Neural cell (in vitro differentiated cells): Measurements from ENCODE around the gene SLC25A45. TPM values are rescaled to one million over a fixed set of nuclear protein-coding genes. Genes with fewer than 3 reads are reported as not detected.

Experiments
- H2AFZ ChIP-seq: fragments of 200-600, 300-800 bp; sonication (generic), shearing (Covaris generic); 2 replicates; pipeline ENCODE4 v1.6.0; 2014; ENCODE audit warnings: low read depth, mild to moderate bottlenecking, antibody characterized with exemption, low read length, moderate library complexity
- H3F3A ChIP-seq: fragments of 200-600 bp; shearing (Covaris generic); 2 replicates; pipeline ENCODE4 v1.6.1; 2016; ENCODE audit warnings: mild to moderate bottlenecking, moderate library complexity, mixed read lengths, antibody characterized with exemption, low read length; ENCODE audit not compliant: insufficient read depth, poor library complexity, severe bottlenecking
- H3K27ac ChIP-seq: fragments of 200-600, 300-800 bp; sonication (generic), shearing (Covaris generic); 2 replicates; pipeline ENCODE4 v1.5.1; 2014; ENCODE audit warnings: mild to moderate bottlenecking, low read length, moderate library complexity
- H3K27me3 ChIP-seq: fragments of 300-800, 200-600 bp; sonication (generic), shearing (Covaris generic); 2 replicates; pipeline ENCODE4 v1.6.0; 2014; ENCODE audit warnings: mild to moderate bottlenecking, low read depth, low read length, moderate library complexity; ENCODE audit not compliant: insufficient read depth
- H3K36me3 ChIP-seq: fragments of 300-800, 200-600 bp; sonication (generic), shearing (Covaris generic); 2 replicates; pipeline ENCODE4 v1.5.1; 2014; ENCODE audit warnings: mild to moderate bottlenecking, antibody characterized with exemption, low read length, moderate library complexity; ENCODE audit not compliant: insufficient read depth
- H3K4me2 ChIP-seq: fragments of 300-800, 200-600 bp; sonication (generic), shearing (Covaris generic); 2 replicates; pipeline ENCODE4 v1.6.0; 2014; ENCODE audit warnings: mild to moderate bottlenecking, low read length
- H3K4me3 ChIP-seq: fragments of 300-800, 200-600 bp; sonication (generic), shearing (Covaris generic); 2 replicates; pipeline ENCODE4 v1.5.1; 2014; ENCODE audit warnings: mild to moderate bottlenecking, low read length, moderate library complexity
- H3K79me2 ChIP-seq: fragments of 200-600 bp; shearing (Covaris generic); replicated peaks from 2 replicates; pipeline ENCODE4 v1.6.0; 2014; ENCODE audit warnings: mild to moderate bottlenecking, low read length, moderate library complexity; ENCODE audit not compliant: insufficient read depth
- H3K9ac ChIP-seq: fragments of 300-800, 200-600 bp; sonication (generic), shearing (Covaris generic); 2 replicates; pipeline ENCODE4 v1.6.1; 2016; ENCODE audit warnings: mild to moderate bottlenecking, low read length, mixed read lengths
- H3K9me2 ChIP-seq: fragments of 200-600 bp; shearing (Covaris generic); 2 replicates; pipeline ENCODE4 v1.6.1; 2016; ENCODE audit warnings: mild to moderate bottlenecking, low read length, mixed read lengths; ENCODE audit not compliant: insufficient read depth
- H3K9me3 ChIP-seq: fragments of 200-600, 300-800 bp; sonication (generic), shearing (Covaris generic); 2 replicates; pipeline ENCODE4 v1.6.1; 2016; ENCODE audit warnings: mild to moderate bottlenecking, mixed run types, low read length, moderate library complexity, mixed read lengths
- H4K20me1 ChIP-seq: fragments of 200-600 bp; shearing (Covaris generic); 2 replicates; pipeline ENCODE4 v1.6.1; 2016; ENCODE audit warnings: mild to moderate bottlenecking, mixed run types; ENCODE audit not compliant: insufficient read depth
- EP300 ChIP-seq: fragments of 450-650 bp; conservative IDR thresholded peaks from 2 replicates; pipeline ENCODE4 v1.6.1; 2014; ENCODE audit warnings: antibody characterized with exemption, mild to moderate bottlenecking, moderate library complexity; ENCODE audit not compliant: poor library complexity, severe bottlenecking
- EZH2 ChIP-seq: fragments of 200-600, 300-800 bp; shearing (Covaris generic), sonication (generic); IDR thresholded peaks from 2 replicates; pipeline ENCODE4 v1.6.1; 2014; ENCODE audit warnings: antibody characterized with exemption, low read length, borderline replicate concordance, mild to moderate bottlenecking; ENCODE audit not compliant: insufficient read depth, poor library complexity, severe bottlenecking
- MXI1 ChIP-seq: fragments of 450-650 bp; conservative IDR thresholded peaks from 2 replicates; pipeline ENCODE4 v1.6.1; 2014; ENCODE audit warnings: antibody characterized with exemption, mild to moderate bottlenecking; ENCODE audit not compliant: poor library complexity, severe bottlenecking
- POLR2AphosphoS5 ChIP-seq: IDR thresholded peaks from 2 replicates; pipeline ENCODE4 v1.6.1; 2012
- RAD21 ChIP-seq: fragments of 450-650 bp; conservative IDR thresholded peaks from 2 replicates; pipeline ENCODE4 v1.6.1; 2014; ENCODE audit warnings: antibody characterized with exemption, mild to moderate bottlenecking, moderate library complexity
- SMC3 ChIP-seq: fragments of 450-650 bp; conservative IDR thresholded peaks from 2 replicates; pipeline ENCODE4 v1.6.1; 2014; ENCODE audit warnings: antibody characterized with exemption, mild to moderate bottlenecking, moderate library complexity; ENCODE audit not compliant: poor library complexity
- TAF1 ChIP-seq: IDR thresholded peaks from 2 replicates; pipeline ENCODE4 v1.6.1; 2012; ENCODE audit warnings: low read depth
- polyA plus RNA-seq: library from polyadenylated mRNA; depleted of rRNA; stranded (reverse); fragments of >200 nt; gene quantifications from 2 replicates; pipeline ENCODE4 v1.2.3, GENCODE V29; 2014
- TF ChIP-seq, protein P1 (sequence below): fragments of 450-650 bp; IDR thresholded peaks from 2 replicates; pipeline ENCODE4 v1.5.1; 2014; ENCODE audit warnings: antibody characterized with exemption, mild to moderate bottlenecking, moderate library complexity; ENCODE audit not compliant: poor library complexity, severe bottlenecking
- TF ChIP-seq, protein P2 (sequence below): IDR thresholded peaks from 2 replicates; pipeline ENCODE4 v1.6.1; 2012; ENCODE audit warnings: borderline replicate concordance

Gene SLC25A45
- polyA plus RNA-seq, 1 donor from 2014 or later = not detected

DNA sequence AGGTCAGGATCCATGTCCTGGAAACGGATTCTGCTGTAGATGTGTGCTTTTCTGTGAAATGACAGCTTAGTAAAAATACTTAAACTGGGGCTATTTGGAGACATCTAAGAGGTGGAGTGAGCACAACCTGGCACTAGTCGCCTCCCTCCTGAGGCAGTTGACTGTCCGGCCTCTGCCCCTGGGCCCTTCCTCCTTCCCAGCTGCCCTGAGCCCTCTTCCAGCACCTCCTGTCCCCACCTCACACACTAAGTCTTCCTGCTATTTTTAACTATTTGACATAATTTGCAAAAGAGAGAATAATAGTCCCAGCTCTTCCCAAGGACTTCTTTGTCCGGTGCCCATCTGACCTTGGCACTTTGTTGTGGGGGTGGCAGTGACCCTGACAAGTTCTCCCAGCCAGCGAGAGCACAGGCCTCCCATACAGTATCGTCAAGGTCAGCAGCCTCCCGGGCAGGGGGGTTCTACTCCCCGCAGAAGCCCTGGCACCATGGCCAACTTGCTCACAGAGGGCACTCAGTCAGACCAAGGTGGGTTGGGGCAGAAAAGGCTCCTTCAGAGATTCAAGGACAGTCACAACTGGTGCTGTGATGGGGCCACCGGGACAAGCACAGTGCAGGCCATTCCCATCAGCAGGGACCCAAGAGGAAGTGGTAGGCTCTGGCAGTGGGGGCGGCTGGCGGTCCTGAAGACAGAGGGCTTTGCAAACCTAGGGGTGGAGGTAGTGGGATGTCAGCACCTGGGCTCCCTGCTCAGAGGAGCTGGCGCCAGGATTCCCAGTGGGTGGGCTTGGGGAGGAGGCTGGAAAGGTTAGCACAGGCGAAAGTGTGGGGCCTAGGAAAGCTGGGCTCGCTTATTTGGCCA is 34.6 kb upstream of the SLC25A45 start:
- Histone ChIP-seq H3K36me3 (no peaks in the 10 kb centered on the region), H2AFZ (no peak overlapping the region), H4K20me1 (no peaks in the 10 kb centered on the region), H3K9ac (peak overlapping the region; percentile 68), H3K9me3 (no peaks in the 10 kb centered on the region), H3K4me2 (peak overlapping the region; percentile 97), H3K4me3 (peak overlapping the region; percentile 65), H3K9me2 (no peaks in the 10 kb centered on the region), H3K79me2 (peaks cover 74% of the 10 kb centered on the region), H3K27ac (peak overlapping the region; percentile 21), H3F3A (no peaks in the 10 kb centered on the region), H3K27me3 (no peaks in the 10 kb centered on the region)
- TF ChIP-seq SMC3 = no peak
- TF ChIP-seq EP300 = no peak
- TF ChIP-seq POLR2AphosphoS5 = no peak
- TF ChIP-seq MXI1 = no peak
- TF ChIP-seq, protein P1, sequence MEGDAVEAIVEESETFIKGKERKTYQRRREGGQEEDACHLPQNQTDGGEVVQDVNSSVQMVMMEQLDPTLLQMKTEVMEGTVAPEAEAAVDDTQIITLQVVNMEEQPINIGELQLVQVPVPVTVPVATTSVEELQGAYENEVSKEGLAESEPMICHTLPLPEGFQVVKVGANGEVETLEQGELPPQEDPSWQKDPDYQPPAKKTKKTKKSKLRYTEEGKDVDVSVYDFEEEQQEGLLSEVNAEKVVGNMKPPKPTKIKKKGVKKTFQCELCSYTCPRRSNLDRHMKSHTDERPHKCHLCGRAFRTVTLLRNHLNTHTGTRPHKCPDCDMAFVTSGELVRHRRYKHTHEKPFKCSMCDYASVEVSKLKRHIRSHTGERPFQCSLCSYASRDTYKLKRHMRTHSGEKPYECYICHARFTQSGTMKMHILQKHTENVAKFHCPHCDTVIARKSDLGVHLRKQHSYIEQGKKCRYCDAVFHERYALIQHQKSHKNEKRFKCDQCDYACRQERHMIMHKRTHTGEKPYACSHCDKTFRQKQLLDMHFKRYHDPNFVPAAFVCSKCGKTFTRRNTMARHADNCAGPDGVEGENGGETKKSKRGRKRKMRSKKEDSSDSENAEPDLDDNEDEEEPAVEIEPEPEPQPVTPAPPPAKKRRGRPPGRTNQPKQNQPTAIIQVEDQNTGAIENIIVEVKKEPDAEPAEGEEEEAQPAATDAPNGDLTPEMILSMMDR = no peak
- no peak for TF ChIP-seq TAF1
- TF ChIP-seq, protein P2, sequence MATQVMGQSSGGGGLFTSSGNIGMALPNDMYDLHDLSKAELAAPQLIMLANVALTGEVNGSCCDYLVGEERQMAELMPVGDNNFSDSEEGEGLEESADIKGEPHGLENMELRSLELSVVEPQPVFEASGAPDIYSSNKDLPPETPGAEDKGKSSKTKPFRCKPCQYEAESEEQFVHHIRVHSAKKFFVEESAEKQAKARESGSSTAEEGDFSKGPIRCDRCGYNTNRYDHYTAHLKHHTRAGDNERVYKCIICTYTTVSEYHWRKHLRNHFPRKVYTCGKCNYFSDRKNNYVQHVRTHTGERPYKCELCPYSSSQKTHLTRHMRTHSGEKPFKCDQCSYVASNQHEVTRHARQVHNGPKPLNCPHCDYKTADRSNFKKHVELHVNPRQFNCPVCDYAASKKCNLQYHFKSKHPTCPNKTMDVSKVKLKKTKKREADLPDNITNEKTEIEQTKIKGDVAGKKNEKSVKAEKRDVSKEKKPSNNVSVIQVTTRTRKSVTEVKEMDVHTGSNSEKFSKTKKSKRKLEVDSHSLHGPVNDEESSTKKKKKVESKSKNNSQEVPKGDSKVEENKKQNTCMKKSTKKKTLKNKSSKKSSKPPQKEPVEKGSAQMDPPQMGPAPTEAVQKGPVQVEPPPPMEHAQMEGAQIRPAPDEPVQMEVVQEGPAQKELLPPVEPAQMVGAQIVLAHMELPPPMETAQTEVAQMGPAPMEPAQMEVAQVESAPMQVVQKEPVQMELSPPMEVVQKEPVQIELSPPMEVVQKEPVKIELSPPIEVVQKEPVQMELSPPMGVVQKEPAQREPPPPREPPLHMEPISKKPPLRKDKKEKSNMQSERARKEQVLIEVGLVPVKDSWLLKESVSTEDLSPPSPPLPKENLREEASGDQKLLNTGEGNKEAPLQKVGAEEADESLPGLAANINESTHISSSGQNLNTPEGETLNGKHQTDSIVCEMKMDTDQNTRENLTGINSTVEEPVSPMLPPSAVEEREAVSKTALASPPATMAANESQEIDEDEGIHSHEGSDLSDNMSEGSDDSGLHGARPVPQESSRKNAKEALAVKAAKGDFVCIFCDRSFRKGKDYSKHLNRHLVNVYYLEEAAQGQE = no peak
- no peak for TF ChIP-seq RAD21
- TF ChIP-seq EZH2 = no peak

DNA sequence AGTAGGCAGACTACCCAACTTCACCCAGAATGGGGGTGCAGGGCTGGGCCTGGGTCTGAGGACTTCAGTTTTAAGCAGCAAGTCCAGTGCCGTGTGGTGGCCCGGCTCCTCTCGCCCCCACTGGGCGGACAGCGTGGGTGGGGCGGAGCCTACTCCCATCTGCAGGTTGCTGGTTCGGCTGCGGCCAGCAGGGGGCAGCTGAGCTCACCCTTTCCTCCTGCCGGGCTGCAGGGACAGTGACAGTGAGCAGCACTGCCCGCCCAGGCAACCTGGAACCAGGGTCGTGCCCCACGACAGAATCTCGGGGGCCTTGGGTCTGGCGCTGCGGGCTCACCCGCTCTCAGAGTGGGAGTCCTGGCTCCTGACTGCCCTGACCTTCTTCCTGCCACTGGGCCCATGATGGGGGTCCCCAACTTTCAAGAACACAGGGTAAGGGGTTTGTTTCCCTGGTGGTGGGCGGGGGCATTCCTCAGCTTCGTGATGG is 33.9 kb upstream of the SLC25A45 start:
- H2AFZ ChIP-seq = no peak overlapping the region
- peak overlapping the region; percentile 65 for H3K4me3 ChIP-seq
- peaks cover 67% of the 10 kb centered on the region for H3K79me2 ChIP-seq
- peak overlapping the region; percentile 40 for H3K27ac ChIP-seq
- no peaks in the 10 kb centered on the region for H3K9me2 ChIP-seq
- no peaks in the 10 kb centered on the region for H3K36me3 ChIP-seq
- no peaks in the 10 kb centered on the region for H4K20me1 ChIP-seq
- peak overlapping the region; percentile 68 for H3K9ac ChIP-seq
- no peaks in the 10 kb centered on the region for H3K9me3 ChIP-seq
- H3K27me3 ChIP-seq = no peaks in the 10 kb centered on the region
- peak overlapping the region; percentile 97 for H3K4me2 ChIP-seq
- TF ChIP-seq MXI1 = peak; percentile 68
- peak; percentile 100 for TF ChIP-seq SMC3
- TF ChIP-seq TAF1 = peak; percentile 39
- no peak for TF ChIP-seq EZH2
- TF ChIP-seq, protein P1 = peak; percentile 98
- peak; percentile 99 for TF ChIP-seq RAD21
- TF ChIP-seq POLR2AphosphoS5 = peak; percentile 62
- TF ChIP-seq, protein P2 = no peak
- peak; percentile 36 for TF ChIP-seq EP300
- no peaks in the 10 kb centered on the region for H3F3A ChIP-seq
